ENCODE measurements around the gene MYO1A.
A peak's percentile ranks its signal among the peaks of the same experiment; 100 is the strongest.
"Not testable (repeated sequence)": the region's sequence is repeated elsewhere in the genome, so short reads cannot be mapped to it uniquely, and the experiment has no call there.

The MYO1A gene

DNA sequence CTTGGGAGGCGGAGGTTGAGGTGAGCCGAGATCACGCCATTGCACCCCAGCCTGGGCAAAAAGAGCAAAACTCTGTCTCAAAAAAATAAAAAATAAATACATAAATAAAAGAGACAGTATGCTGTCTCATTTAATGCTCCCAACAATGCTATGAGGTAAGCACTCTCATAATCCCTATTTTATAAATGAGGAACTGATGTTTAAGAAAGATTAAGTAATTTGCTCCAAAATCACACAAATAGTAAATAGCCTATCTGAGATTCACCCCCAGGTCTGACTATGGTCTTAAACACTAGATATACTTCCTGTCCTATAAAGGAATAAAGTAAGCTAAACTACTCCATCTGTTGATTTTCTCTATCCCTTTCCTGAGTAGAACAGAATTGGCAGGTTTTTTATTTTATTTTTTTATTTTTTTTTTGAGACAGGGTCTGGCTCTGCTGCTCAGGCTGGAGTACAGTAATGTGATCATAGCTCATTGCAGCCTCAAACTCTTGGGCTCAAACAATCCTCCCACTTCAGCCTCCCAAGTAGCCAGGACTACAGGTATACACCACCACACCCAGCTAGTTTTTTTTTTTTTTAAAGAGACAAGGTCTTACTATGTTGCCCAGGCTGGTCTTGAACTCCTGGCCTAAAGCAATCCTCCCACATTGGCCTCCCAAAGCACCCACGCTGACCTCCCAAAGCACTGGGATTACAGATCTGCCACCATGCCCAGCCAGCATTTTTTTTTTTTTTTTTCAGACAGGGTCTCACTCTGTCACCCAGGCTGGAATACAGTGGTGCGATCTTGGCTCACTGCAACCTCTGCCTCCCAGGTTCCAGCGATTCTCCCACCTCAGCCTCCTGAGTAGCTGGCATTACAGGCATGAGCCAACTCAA is 23.9 kb upstream of the MYO1A start:
- peaks cover 45% of the 10 kb centered on the region for H3K36me3 ChIP-seq (replicated peaks)
- DNase-seq (ENCODE audit: low spot score in 2 of 2); H3K4me1 ChIP-seq; H3K27me3 ChIP-seq (ENCODE audit: low read depth); in situ Hi-C loops (cut with MboI; ENCODE audit: low sequenced_read_pairs); H3K4me3 ChIP-seq; H3K9me3 ChIP-seq: not testable (repeated sequence)

GRCh38 chr12:57072661-57073060 is 22.7 kb upstream of the MYO1A start:
- H3K9me3 ChIP-seq: 0 out of 2 replicates have a peak, but pooled peaks cover 3% of the 10 kb centered on the region
- H3K4me3 ChIP-seq: no peak overlapping the region
- in situ Hi-C loops (cut with MboI; ENCODE audit: low sequenced_read_pairs): no loop called here
- no peaks in the 10 kb centered on the region for H3K27me3 ChIP-seq (ENCODE audit: low read depth)
- peaks cover 55% of the 10 kb centered on the region for H3K36me3 ChIP-seq (replicated peaks)
- no peaks in the 10 kb centered on the region for H3K4me1 ChIP-seq
- DNase-seq (ENCODE audit: low spot score in 2 of 2): no peak

- no peaks in the 10 kb centered on the region for H3K4me1 ChIP-seq
- peak; percentile 52 to 68 for DNase-seq (ENCODE audit: low spot score in 2 of 2)
- peaks cover 66% of the 10 kb centered on the region for H3K36me3 ChIP-seq (replicated peaks)
- no peaks in the 10 kb centered on the region for H3K27me3 ChIP-seq (ENCODE audit: low read depth)
- in situ Hi-C loops (cut with MboI; ENCODE audit: low sequenced_read_pairs): loop anchor here (5.0 kb wide), 2 partner anchors 43 to 108 kb away; partner anchors contain the start of gene STAT6
- 0 out of 2 replicates have a peak, but pooled peaks cover 3% of the 10 kb centered on the region for H3K9me3 ChIP-seq
- no peak overlapping the region for H3K4me3 ChIP-seq
These were observed 19.6 kb upstream of the MYO1A start for GRCh38 chr12:57069523-57069922.

DNA sequence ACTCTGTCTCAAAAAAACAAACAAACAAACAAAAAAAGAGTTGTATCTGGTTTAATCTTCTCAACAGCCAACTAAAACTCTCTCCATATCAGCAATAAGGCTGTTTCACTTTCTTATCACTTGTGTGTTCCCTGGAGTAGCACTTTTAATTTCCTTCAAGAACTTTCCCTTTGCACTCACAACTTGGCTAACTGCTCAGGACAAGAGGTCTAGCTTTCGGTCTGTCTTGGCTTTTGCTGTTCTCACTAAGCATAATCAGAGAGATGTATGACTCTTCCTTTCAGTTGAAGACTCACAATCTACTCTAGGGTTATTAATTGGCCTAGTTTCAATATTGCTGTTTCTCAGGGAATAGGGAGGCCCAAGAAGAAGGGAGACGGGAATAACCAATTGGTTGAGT is 16.3 kb upstream of the MYO1A start:
- H3K36me3 ChIP-seq (replicated peaks): peaks cover 77% of the 10 kb centered on the region
- no peaks in the 10 kb centered on the region for H3K27me3 ChIP-seq (ENCODE audit: low read depth)
- in situ Hi-C loops (cut with MboI; ENCODE audit: low sequenced_read_pairs): loop anchor here (5.0 kb wide), 2 partner anchors 46 to 111 kb away; partner anchors contain the start of gene STAT6
- DNase-seq (ENCODE audit: low spot score in 2 of 2): no peak
- 0 out of 2 replicates have a peak, but pooled peaks cover 3% of the 10 kb centered on the region for H3K9me3 ChIP-seq
- H3K4me1 ChIP-seq: no peaks in the 10 kb centered on the region
- H3K4me3 ChIP-seq: no peak overlapping the region

- Histone ChIP-seq H3K9me3 (0 out of 2 replicates have a peak, but pooled peaks cover 3% of the 10 kb centered on the region), H3K36me3 (replicated peaks) (peaks cover 73% of the 10 kb centered on the region), H3K27me3 (ENCODE audit: low read depth) (no peaks in the 10 kb centered on the region), H3K4me1 (no peaks in the 10 kb centered on the region), H3K4me3 (no peak overlapping the region)
- DNase-seq (ENCODE audit: low spot score in 2 of 2): no peak
- in situ Hi-C loops (cut with MboI; ENCODE audit: low sequenced_read_pairs): no loop called here
These were observed 14.2 kb upstream of the MYO1A start for GRCh38 chr12:57063991-57064685.

GRCh38 chr12:57058454-57058853 is 8.5 kb upstream of the MYO1A start:
- Histone ChIP-seq H3K9me3 (0 out of 2 replicates have a peak, but pooled peaks cover 3% of the 10 kb centered on the region), H3K36me3 (replicated peaks) (peaks cover 68% of the 10 kb centered on the region), H3K27me3 (ENCODE audit: low read depth) (no peaks in the 10 kb centered on the region), H3K4me3 (no peak overlapping the region), H3K4me1 (no peaks in the 10 kb centered on the region)
- in situ Hi-C loops (cut with MboI; ENCODE audit: low sequenced_read_pairs): no loop called here
- DNase-seq (ENCODE audit: low spot score in 2 of 2): no peak

- DNase-seq (ENCODE audit: low spot score in 2 of 2): no peak
- in situ Hi-C loops (cut with MboI; ENCODE audit: low sequenced_read_pairs): no loop called here
- no peaks in the 10 kb centered on the region for H3K27me3 ChIP-seq (ENCODE audit: low read depth)
- 0 out of 2 replicates have a peak, but pooled peaks cover 3% of the 10 kb centered on the region for H3K9me3 ChIP-seq
- no peaks in the 10 kb centered on the region for H3K4me1 ChIP-seq
- H3K4me3 ChIP-seq: no peak overlapping the region
- peaks cover 60% of the 10 kb centered on the region for H3K36me3 ChIP-seq (replicated peaks)
These were observed 7.3 kb upstream of the MYO1A start for GRCh38 chr12:57057067-57057751.

DNA sequence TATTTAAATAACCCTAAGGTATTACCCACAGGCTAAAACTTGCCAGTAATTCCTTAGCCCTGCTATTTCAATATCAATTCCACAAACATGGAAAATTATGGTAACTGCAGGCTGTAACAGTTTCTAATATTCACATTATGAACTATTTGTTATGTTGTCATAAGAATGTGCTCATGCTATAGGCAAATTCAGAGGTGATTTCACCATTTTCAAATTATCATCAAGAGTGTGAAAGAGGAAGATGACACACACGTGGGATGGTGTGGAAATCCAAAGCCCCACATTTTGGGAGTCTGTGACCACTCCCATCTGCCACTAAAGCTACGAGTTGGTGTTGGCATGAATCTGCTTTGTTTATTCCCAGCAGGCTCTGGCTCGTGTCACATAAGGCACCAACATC is 5.9 kb upstream of the MYO1A start:
- Histone ChIP-seq H3K4me3 (no peak overlapping the region), H3K9me3 (0 out of 2 replicates have a peak, but pooled peaks cover 3% of the 10 kb centered on the region), H3K27me3 (ENCODE audit: low read depth) (no peaks in the 10 kb centered on the region), H3K4me1 (no peaks in the 10 kb centered on the region), H3K36me3 (replicated peaks) (peaks cover 53% of the 10 kb centered on the region)
- no peak for DNase-seq (ENCODE audit: low spot score in 2 of 2)
- in situ Hi-C loops (cut with MboI; ENCODE audit: low sequenced_read_pairs): no loop called here

DNA sequence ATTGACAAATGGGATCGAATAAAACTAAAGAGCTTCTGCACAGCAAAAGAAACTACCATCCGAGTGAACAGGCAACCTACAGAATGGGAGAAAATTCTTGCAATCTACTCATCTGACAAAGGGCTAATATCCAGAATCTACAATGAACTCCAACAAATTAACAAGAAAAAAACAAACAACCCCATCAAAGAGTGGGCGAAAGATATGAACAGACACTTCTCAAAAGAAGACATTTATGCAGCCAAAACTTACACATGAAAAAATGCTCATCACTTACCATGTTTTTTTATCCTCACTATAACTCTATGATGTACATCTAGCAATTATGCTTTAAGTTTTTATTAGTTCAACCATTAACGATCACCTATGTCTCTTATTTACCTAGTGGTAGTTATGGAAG is 4.0 kb upstream of the MYO1A start:
- H3K4me1 ChIP-seq; H3K4me3 ChIP-seq; DNase-seq (ENCODE audit: low spot score in 2 of 2); H3K9me3 ChIP-seq; H3K27me3 ChIP-seq (ENCODE audit: low read depth); in situ Hi-C loops (cut with MboI; ENCODE audit: low sequenced_read_pairs): not testable (repeated sequence)
- H3K36me3 ChIP-seq (replicated peaks): peaks cover 34% of the 10 kb centered on the region

- H3K4me3 ChIP-seq; H3K27me3 ChIP-seq (ENCODE audit: low read depth); H3K9me3 ChIP-seq; H3K4me1 ChIP-seq; DNase-seq (ENCODE audit: low spot score in 2 of 2); in situ Hi-C loops (cut with MboI; ENCODE audit: low sequenced_read_pairs): not testable (repeated sequence)
- peaks cover 26% of the 10 kb centered on the region for H3K36me3 ChIP-seq (replicated peaks)
These were observed 3.2 kb upstream of the MYO1A start for GRCh38 chr12:57053146-57053545.

GRCh38 chr12:57051011-57051410 is 1.1 kb upstream of the MYO1A start:
- no peak for DNase-seq (ENCODE audit: low spot score in 2 of 2)
- no peaks in the 10 kb centered on the region; the same call in 1 of the 2 replicates for H3K4me1 ChIP-seq
- no peaks in the 10 kb centered on the region for H3K27me3 ChIP-seq (ENCODE audit: low read depth)
- no peak overlapping the region for H3K4me3 ChIP-seq
- 0 out of 2 replicates have a peak, but pooled peaks cover 3% of the 10 kb centered on the region for H3K9me3 ChIP-seq
- H3K36me3 ChIP-seq (replicated peaks): peaks cover 8% of the 10 kb centered on the region
- in situ Hi-C loops (cut with MboI; ENCODE audit: low sequenced_read_pairs): no loop called here

- Histone ChIP-seq H3K27me3 (ENCODE audit: low read depth) (peaks cover 3% of the 10 kb centered on the region; the same call in 1 of the 2 replicates), H3K9me3 (0 out of 2 replicates have a peak, but pooled peaks cover 3% of the 10 kb centered on the region), H3K4me1 (no peaks in the 10 kb centered on the region; the same call in 1 of the 2 replicates), H3K4me3 (no peak overlapping the region), H3K36me3 (replicated peaks) (0 out of 2 replicates have a peak, but pooled peaks cover 3% of the 10 kb centered on the region)
- in situ Hi-C loops (cut with MboI; ENCODE audit: low sequenced_read_pairs): no loop called here
- no peak for DNase-seq (ENCODE audit: low spot score in 2 of 2)
These were observed 846 bp downstream of the MYO1A start for GRCh38 chr12:57049119-57049446.

DNA sequence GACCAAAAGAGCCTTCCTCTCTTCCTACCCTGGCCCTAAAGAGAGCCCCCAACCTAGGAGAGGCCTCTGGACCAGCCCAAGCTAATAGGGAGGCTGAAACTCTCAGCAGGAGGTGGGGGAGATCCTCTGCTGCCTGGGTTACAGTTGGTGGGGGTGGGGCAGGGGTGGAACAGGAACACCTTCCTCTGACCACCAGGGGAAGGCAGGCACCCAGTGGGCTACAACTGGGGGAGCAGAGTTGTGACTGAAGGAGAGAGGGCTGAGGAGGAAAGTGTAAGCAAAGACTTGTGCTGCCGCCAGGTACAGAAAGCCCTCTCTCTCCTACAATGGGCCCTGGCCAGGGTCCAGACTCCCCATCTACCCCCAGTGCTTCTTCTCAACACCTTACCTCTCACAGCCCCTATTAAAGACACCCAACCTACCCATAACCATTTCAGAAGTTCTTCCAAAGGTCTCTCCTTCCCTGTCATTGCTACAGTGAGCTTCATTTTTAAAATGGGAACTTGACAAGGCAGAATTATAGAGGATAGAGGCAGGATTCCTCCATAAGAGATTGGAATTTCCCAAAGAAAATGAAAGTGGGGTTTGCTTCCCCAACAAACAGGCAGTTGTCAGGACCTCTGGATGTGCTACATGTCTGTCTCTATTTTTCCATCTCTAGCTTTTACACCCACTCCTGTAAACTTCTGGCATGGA is 1.4 kb downstream of the MYO1A start:
- peaks cover 3% of the 10 kb centered on the region; the same call in 1 of the 2 replicates for H3K27me3 ChIP-seq (ENCODE audit: low read depth)
- in situ Hi-C loops (cut with MboI; ENCODE audit: low sequenced_read_pairs): no loop called here
- no peak overlapping the region for H3K4me3 ChIP-seq
- H3K9me3 ChIP-seq: 0 out of 2 replicates have a peak, but pooled peaks cover 1% of the 10 kb centered on the region
- DNase-seq (ENCODE audit: low spot score in 2 of 2): no peak
- H3K36me3 ChIP-seq (replicated peaks): 0 out of 2 replicates have a peak, but pooled peaks cover 3% of the 10 kb centered on the region
- H3K4me1 ChIP-seq: no peaks in the 10 kb centered on the region; the same call in 1 of the 2 replicates

Data from HAP-1 (cell line).